ENCODE data around the gene BLNK.

GRCh38 chr10:96229568-96230030, 41.8 kb downstream of the BLNK start:
- TF ChIP-seq SP1 (IDR thresholded peaks at IDR 0.05) (no peak), BHLHE40 (IDR thresholded peaks at IDR 0.05; ENCODE audit: borderline replicate concordance) (no peak), ELF4 (IDR thresholded peaks at IDR 0.05) (no peak), HDGF (IDR thresholded peaks at IDR 0.05; ENCODE audit: borderline replicate concordance) (no peak), TARDBP (IDR thresholded peaks at IDR 0.05) (no peak), ARNT (IDR thresholded peaks at IDR 0.05) (no peak), NFRKB (IDR thresholded peaks at IDR 0.05) (no peak)
- TF ChIP-seq, protein P1, sequence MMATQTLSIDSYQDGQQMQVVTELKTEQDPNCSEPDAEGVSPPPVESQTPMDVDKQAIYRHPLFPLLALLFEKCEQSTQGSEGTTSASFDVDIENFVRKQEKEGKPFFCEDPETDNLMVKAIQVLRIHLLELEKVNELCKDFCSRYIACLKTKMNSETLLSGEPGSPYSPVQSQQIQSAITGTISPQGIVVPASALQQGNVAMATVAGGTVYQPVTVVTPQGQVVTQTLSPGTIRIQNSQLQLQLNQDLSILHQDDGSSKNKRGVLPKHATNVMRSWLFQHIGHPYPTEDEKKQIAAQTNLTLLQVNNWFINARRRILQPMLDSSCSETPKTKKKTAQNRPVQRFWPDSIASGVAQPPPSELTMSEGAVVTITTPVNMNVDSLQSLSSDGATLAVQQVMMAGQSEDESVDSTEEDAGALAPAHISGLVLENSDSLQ (IDR thresholded peaks at IDR 0.05): no peak
